HG03342 (cell line): Measurements from ENCODE around the gene RIPK3.
"Not testable (repeated sequence)": the region's sequence is repeated elsewhere in the genome, so short reads cannot be mapped to it uniquely, and the experiment has no call there.

Source experiments
- ATAC-seq: cut with Tn5 transposase; IDR thresholded peaks from one replicate; pipeline ENCODE4 v1.9.1; 2021; ENCODE audit warnings: mild to moderate bottlenecking, moderate library complexity; ENCODE audit not compliant: unreplicated experiment

RIPK3 gene

GRCh38 chr14:24339284-24340151, at the start of gene RIPK3:
TSS of gene RIPK3 (minus strand) at chr14:24339991. CDS start at chr14:24339826, 165 bp downstream.
- ATAC-seq, result peak; percentile 82

GRCh38 chr14:24389226-24389848, 49.5 kb upstream of the RIPK3 start:
- ATAC-seq, result no peak

DNA sequence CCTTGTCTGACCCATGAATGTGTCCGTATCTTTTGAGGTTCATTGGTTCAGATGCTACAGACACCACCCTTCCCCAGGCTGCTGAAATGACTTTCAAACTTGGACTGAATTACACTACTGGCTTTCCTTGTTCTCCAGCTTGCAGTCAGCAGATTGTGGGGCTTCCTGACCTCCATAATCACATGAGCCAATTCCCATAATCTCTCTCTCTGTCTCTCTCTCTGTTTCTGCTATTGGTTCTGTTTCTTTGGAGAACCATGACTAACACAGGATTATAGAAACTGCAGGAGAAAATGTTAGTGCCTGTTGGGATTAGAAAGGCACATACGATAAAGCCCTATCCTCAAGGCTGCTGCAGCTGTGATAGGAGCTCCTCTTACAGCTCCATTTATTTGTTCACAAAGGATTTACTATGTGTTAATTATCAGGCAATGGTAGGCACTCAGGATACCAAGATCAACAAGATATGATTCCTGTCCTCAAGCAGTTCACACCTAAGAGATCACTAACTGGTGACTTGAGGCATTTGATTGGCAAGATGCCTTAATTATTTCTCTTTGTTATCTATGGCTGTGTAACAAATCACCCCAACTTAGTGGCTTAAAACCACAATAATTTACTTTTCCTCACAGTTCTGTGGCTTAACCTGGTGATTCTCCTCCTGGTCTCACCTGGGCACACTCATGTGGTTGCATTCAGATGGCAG, 48.8 kb upstream of the RIPK3 start:
- ATAC-seq, result no peak

GRCh38 chr14:24387579-24387978, 47.8 kb upstream of the RIPK3 start:
- not testable (repeated sequence) for ATAC-seq

GRCh38 chr14:24387009-24387345, 47.2 kb upstream of the RIPK3 start:
- ATAC-seq, result no peak

GRCh38 chr14:24385524-24385923, 45.7 kb upstream of the RIPK3 start:
- no peak for ATAC-seq

DNA sequence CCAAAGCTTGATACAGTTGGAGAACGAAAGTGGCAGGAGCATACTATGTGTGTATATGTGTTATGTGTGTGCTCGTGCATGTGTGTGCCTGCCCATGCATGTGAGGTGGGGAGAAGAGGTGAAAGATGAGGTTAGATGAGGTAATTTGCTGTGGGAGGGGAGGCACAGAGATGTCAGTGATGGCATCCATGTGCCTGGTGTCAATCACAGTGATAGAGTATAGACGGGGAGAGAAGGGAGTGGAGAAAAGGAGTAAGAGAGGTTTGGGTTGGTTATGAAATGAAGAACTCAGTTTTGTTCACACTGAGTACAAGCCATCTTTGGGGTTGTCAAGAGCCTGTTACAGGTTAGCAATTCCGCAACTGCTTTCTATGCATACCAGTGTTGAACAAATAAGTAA, 44.4 kb upstream of the RIPK3 start:
- no peak for ATAC-seq

DNA sequence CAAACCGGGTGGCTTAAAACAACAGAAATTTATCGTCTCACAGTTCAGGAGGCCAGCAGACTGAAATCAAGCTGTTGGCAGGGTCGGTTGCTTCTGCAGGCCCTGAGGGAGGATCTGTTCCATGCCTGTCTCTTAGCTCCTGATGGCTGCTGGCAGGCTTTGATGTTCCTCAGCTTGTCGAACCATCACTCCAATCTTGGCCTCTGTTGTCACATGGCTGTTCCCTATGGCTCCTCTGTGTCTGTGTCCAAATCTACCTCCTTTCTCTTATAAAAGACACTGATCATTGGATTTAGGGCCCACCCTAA, 42.2 kb upstream of the RIPK3 start:
- ATAC-seq, result no peak

DNA sequence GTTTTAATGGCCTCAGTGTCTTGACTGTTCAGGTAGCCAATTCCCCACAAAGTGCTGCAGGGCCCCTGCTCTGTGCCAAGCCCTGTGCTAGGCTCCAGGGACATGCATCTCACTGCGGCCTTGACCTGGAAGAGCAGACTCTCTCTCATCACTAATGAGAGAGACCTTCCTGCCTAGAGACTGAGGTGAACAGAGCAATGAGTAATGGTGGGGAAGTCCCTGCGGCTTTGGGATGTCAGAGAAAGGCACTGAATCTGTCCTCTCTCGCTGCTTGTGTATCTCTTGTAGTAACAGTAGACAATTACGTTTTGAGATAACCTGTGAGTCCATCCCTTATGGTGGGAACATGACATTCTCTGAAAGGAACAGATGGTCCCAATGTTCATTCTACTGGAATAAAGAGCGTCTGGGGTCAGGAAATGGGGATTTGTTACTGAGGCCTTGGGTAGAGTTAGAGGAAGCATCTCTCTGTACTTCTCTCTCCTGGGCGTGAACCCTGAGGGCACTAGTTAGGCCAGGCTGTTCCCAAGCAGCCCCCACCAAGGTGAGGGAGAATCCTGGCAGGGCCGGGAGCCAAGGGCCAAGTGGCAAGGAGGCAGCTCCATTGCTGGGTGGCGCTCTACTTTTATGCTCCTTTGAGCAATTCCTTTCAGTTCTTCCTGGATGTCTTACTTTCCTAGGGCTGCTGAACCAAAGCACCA, 41.7 kb upstream of the RIPK3 start:
- ATAC-seq, result no peak

GRCh38 chr14:24379907-24380730, 40.3 kb upstream of the RIPK3 start:
- ATAC-seq, result no peak

DNA sequence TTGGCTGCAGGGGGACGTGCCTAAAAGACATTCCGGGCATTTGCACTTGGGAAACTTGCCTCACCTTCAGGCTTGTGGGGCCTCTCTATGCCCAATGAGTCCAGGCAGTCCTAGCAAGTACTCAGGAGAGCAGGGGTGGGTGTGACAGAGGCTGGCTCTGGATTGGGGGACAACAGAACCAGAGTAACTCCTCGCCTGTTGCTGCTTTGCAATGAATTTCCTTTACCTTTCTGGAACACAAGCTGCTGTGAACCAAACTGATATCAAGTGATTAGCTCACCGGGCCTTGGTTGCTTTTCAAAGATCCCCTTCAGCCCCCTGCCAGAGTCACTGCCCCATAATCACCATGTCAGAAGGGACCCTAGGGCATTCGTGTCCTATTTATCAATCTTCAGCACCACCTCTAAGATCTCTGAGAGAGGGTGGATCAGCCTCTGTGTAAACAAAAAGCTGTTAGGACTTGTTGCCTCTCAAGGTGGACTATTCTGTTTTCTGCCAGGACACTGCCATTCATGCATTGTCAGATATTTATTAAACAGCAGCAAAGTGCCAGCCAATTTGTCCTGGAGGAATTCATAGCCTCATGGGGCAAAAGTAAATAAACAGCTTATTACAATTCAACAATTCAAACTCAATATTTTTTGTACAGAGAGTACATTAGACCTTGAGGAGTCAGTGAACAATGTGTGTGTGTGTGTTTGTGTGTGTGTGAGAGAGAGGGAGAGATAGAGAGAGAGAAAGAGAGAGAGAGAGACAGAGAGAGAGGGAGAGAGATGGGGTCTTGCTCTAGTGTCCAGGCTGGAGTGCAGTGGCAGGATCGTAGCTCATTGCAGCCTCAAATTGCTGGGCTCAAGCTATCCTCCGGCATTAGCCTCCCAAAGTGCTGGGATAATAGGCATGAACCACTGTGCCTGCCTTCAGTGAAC, 39.5 kb upstream of the RIPK3 start:
- no peak for ATAC-seq

GRCh38 chr14:24378327-24378726, 38.5 kb upstream of the RIPK3 start:
- ATAC-seq, result no peak

DNA sequence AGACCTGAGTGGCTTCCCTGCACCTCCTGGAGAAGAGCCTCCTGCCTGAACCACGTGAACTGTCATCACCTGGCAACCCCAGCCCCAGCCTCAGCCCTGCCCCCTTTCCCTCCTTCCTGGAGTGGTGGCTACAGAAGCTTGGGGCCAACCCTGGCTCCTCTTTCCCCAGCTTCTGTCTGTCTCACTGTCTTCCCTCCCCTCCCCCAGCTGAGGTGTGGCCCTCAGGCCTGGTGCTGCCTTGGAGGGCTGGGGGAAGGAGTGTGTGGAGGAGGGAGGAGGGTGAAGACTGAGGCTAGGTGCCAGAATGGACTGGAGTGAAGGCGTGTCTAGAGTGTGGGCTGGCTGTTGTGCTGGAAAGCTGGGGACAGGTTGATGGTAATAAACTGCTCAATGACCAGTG, 37.9 kb upstream of the RIPK3 start:
- no peak for ATAC-seq

- no peak for ATAC-seq
Observed at GRCh38 chr14:24377126-24377525, 37.3 kb upstream of the RIPK3 start.

GRCh38 chr14:24376448-24377070, 36.8 kb upstream of the RIPK3 start:
- ATAC-seq, result no peak

DNA sequence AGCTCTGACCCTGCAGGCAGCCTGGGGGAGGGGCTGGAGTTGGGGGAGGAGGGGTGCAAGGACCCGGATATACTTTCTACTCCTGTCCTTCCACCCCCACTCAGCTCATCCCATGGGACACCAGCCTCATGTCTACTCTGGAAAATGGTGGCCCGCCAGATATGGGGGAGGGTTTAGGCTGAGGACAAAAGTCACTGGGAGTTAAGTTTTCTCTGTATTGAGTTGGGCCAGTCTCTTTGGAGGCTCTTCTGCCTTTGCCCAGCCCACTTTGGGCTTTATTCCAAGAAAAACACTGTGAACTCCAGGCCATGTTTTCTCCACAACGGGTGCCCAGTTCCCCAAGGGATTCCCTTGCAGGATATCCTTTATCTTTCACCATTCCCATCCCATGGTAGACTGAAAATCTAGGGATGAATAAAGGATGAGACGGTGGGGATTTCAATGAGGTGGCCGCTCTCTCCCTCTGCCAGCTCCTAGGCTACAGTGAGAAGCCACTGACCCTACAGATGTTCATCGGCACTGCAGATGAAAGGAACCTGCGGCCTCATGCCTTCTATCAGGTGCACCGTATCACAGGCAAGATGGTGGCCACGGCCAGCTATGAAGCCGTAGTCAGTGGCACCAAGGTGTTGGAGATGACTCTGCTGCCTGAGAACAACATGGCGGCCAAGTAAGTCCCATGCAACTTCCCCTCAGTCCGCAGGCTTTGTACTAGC, 33.1 kb upstream of the RIPK3 start:
- ATAC-seq, result no peak

- not testable (repeated sequence) for ATAC-seq
Observed at GRCh38 chr14:24371605-24372004, 31.8 kb upstream of the RIPK3 start.

GRCh38 chr14:24370748-24371147, 31.0 kb upstream of the RIPK3 start:
- ATAC-seq, result no peak
